ENCODE measurements around the gene GADD45B.

The GADD45B gene

DNA sequence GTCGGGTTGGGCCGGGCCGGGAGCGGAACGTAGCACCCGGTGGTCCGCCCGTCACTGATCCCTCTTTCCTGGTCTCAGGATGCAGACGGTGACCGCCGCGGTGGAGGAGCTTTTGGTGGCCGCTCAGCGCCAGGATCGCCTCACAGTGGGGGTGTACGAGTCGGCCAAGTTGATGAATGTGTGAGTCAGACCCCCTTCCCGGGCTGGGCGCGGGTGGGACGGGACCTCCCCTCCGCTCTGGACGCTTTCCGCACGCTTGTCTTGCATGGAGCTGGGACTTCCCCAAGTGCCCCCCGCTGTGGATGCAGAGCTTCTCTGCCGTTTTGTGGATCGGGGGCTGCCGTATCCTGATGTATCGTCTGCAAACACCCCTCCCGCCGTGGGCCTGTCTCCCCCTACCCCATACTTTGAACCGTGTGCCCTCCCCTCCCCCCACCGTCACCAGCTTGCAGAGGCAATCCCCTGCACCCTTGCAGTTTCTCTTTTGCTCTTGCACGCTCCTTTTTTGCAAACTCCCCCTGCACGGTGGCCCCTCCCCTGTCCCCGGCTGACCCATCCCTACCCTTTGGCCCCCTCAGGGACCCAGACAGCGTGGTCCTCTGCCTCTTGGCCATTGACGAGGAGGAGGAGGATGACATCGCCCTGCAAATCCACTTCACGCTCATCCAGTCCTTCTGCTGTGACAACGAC, 669 bp downstream of the GADD45B start (continued):
- TF ChIP-seq ZNF518A (tag by site-specific recombination; conservative IDR thresholded peaks at IDR 0.05; ENCODE audit: low read depth): no peak
- TF ChIP-seq ZFP3 (tag by site-specific recombination; IDR thresholded peaks at IDR 0.05; ENCODE audit: low read depth): no peak
- peak; percentile 9; the same call in 1 of the 2 replicates for TF ChIP-seq ZBTB20 (tag by site-specific recombination; IDR thresholded peaks at IDR 0.05)
- TF ChIP-seq PRDM1 (tag by site-specific recombination; IDR thresholded peaks at IDR 0.05): peak; percentile 24; the same call in 1 of the 2 replicates
- 0 out of 2 replicates have a peak, but pooled peaks have one; percentile 45 for TF ChIP-seq ZNF513 (tag by site-specific recombination; IDR thresholded peaks at IDR 0.05)
- no peak for TF ChIP-seq MZF1 (tag by site-specific recombination; IDR thresholded peaks at IDR 0.05; ENCODE audit: borderline replicate concordance)
- no peak for TF ChIP-seq ZNF664 (tag by site-specific recombination; IDR thresholded peaks at IDR 0.05)
- no peak for TF ChIP-seq YY2 (tag by site-specific recombination; IDR thresholded peaks at IDR 0.05)
- no peak for TF ChIP-seq ZNF391 (tag by site-specific recombination; IDR thresholded peaks at IDR 0.05; ENCODE audit: borderline replicate concordance, low read depth)
- TF ChIP-seq GLIS2 (tag by site-specific recombination; IDR thresholded peaks at IDR 0.05): peak; percentile 90
- TF ChIP-seq ZNF560 (tag by site-specific recombination; IDR thresholded peaks at IDR 0.05; ENCODE audit: borderline replicate concordance): no peak
- no peak for TF ChIP-seq ZNF184 (tag by site-specific recombination; IDR thresholded peaks at IDR 0.05)
- no peak for TF ChIP-seq ZFP41 (tag by site-specific recombination; IDR thresholded peaks at IDR 0.05; ENCODE audit: borderline replicate concordance)
- no peak for TF ChIP-seq ZNF146 (tag by site-specific recombination; IDR thresholded peaks at IDR 0.05)
- TF ChIP-seq FEZF1 (tag by site-specific recombination; IDR thresholded peaks at IDR 0.05): no peak
- no peak for TF ChIP-seq ZNF426 (tag by site-specific recombination; IDR thresholded peaks at IDR 0.05)
- no peak for TF ChIP-seq YY1 (tag by site-specific recombination; IDR thresholded peaks at IDR 0.05)
- no peak for TF ChIP-seq ZNF530 (tag by site-specific recombination; IDR thresholded peaks at IDR 0.05; ENCODE audit: low read depth)
- TF ChIP-seq ZNF677 (tag by site-specific recombination; IDR thresholded peaks at IDR 0.05): no peak
- TF ChIP-seq HOXC10 (CRISPR knock-in tag; IDR thresholded peaks at IDR 0.05): no peak
- no peak for TF ChIP-seq ZNF23 (tag by site-specific recombination; IDR thresholded peaks at IDR 0.05; ENCODE audit: borderline replicate concordance)
- TF ChIP-seq ZNF174 (tag by site-specific recombination; IDR thresholded peaks at IDR 0.05): no peak
- no peak; the same call in 1 of the 2 replicates for TF ChIP-seq KLF1 (tag by site-specific recombination; IDR thresholded peaks at IDR 0.05)
- TF ChIP-seq PRDM2 (tag by site-specific recombination; IDR thresholded peaks at IDR 0.05; ENCODE audit: borderline replicate concordance): no peak
- 0 out of 2 replicates have a peak, but pooled peaks have one; percentile 11 for TF ChIP-seq ZXDB (tag by site-specific recombination; IDR thresholded peaks at IDR 0.05)
- no peak for TF ChIP-seq HOXA7 (CRISPR knock-in tag; IDR thresholded peaks at IDR 0.05; ENCODE audit: borderline replicate concordance)
- no peak for TF ChIP-seq SCRT1 (tag by site-specific recombination; IDR thresholded peaks at IDR 0.05; ENCODE audit: borderline replicate concordance)
- TF ChIP-seq ZNF37A (tag by site-specific recombination; IDR thresholded peaks at IDR 0.05): no peak
- TF ChIP-seq ZNF529 (tag by site-specific recombination; IDR thresholded peaks at IDR 0.05; ENCODE audit: insufficient replicate concordance): no peak

Data from HEK293 (cell line).